NCI-H510A treated with DMSO at 0.1 percent for 48 hours (cell line): ENCODE measurements around the gene PCBP3.
"Not testable (repeated sequence)": the region's sequence is repeated elsewhere in the genome, so short reads cannot be mapped to it uniquely, and the experiment has no call there.

Source experiments
- DNase-seq: peaks from one replicate; lab custom pipeline; 2025; lab: John Stamatoyannopoulos, UW

The PCBP3 gene

DNA sequence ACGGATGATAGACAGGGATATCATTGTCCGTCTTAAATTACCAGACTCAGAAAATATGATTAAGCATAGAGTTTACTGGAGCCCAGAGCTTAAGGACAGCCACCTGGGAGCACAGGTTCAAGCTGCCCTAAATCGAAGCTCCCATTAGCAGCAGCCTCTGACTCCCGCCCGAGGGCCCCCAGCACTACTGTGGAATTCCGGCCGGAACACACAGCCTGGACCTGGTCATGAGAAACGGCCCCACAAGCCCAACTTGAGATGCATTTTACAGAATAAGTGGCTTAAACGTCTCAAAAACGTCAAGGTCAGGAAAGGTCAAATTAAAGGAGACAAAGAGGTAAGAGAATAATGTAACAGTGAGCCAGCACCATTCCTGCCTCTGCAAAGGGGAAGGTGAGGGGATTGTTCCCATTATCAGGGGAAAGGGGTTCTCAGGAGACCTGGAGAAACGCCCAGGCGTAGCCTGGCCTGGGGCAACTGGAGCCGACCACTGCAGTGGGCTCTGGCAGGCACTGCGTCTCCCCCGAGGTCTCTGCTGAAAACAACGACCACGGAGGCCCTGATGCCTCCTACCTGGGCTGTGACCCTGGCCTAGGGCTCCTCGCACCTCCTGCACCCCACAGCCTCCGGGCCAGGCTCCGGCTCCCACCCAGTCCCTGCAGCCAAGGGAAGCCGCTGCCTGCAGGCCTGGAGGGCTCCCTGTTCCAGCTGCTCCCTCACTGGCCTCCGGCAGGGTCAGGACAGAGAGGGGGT, 326.6 kb downstream of the PCBP3 start:
- no peak for DNase-seq

DNA sequence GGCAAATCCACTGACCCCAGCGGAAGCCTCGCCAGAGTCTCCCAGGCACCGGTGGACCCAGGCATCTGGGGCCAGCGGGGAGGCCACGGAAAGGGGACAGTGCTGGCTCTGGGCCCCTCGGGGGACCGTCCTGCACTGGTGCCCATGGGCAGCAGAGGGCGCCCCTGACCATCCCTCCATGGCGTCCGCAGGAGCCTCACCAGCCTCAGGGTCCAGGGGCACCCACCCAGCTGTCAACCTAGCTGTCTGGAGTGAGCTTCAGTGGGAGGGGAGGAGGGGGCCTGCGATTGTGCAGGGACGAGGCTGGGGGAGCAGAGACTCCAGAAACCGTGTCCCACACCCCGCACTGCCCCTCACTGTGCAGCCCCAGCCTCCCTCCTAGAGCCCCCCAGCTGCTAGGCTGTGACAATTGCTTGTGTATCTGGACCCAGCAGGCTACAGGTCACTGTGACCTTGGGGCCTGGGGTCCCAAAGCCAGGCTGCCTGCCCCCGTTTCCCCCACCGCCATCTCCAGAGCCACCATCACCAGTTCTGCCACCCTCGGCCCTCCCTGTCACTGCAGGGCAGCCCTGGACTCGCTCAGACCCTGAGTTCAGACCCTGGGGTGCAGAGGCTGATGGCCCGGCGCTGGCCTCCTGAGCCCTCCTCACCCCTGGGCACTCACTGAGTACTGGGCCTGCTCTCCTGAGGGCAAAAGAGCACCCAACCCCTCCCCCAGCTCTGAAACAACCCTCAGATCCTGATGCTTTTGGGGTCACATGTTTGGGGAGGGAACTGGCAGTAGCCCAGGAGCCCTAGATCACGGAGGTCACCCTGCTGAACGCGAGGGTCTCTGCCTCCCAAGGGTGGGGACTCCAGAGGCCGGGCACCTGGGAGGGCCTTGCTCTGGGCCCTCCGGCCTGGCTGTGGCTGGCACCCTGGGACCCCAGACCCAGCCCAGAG, 327.4 kb downstream of the PCBP3 start:
- DNase-seq, result no peak

GRCh38 chr21:45971616-45972352, 328.3 kb downstream of the PCBP3 start:
- DNase-seq, result no peak

DNA sequence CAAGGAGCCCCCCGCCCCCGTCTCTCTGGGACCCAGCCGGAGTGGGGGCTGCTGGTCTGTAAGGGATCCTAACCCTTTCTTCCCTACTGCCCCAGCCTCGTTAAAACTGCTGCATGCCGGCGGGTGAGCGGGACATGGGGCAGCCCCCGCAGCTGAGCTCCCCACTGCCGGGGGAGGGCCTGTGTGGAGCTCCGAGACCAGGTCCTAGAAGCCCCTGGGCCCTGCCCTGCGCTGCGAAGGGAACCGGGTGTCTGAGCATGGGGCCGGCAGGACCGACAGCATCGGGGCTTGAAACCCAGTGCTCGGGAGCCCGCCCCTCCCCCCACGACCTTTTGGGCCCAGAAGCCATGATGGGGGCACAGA, 328.8 kb downstream of the PCBP3 start:
- DNase-seq, result no peak

GRCh38 chr21:45972716-45973474, 329.4 kb downstream of the PCBP3 start:
- DNase-seq, result no peak

GRCh38 chr21:45973475-45974072, 330.0 kb downstream of the PCBP3 start:
- DNase-seq, result peak; percentile 12

GRCh38 chr21:45974073-45975019, 330.8 kb downstream of the PCBP3 start:
- DNase-seq, result no peak

DNA sequence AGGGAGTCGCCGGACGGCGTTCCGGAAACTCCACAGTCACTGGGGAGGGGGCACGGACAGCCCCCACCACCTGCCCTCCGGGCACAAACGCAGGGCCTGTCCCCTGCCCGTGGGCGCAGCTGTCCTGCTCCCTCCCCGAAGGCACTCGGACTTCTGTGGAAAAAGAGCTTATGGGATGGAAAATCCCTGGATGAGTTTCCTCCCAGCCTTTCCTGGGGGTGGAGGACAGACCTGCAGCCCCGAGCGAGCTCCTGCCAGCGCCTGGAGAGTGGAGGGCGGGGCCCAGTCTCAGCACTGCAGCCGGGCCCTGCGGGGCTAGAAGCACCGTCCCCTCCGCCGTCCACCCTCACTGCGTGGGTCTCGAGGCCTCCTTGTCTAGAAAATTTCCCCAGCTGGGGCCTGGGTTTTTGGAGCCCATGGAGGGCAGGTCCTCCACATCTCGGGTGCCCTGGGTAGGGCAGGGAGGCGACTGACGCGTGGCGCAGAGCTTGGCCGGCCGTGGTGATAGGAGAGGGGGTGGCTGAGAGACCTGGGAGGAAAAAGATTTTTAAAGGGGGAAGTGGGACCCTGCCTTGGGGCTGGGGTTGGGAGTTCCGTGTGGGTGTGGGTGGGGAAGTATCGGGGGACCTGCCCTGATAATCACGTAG, 331.6 kb downstream of the PCBP3 start:
- DNase-seq, result no peak

DNA sequence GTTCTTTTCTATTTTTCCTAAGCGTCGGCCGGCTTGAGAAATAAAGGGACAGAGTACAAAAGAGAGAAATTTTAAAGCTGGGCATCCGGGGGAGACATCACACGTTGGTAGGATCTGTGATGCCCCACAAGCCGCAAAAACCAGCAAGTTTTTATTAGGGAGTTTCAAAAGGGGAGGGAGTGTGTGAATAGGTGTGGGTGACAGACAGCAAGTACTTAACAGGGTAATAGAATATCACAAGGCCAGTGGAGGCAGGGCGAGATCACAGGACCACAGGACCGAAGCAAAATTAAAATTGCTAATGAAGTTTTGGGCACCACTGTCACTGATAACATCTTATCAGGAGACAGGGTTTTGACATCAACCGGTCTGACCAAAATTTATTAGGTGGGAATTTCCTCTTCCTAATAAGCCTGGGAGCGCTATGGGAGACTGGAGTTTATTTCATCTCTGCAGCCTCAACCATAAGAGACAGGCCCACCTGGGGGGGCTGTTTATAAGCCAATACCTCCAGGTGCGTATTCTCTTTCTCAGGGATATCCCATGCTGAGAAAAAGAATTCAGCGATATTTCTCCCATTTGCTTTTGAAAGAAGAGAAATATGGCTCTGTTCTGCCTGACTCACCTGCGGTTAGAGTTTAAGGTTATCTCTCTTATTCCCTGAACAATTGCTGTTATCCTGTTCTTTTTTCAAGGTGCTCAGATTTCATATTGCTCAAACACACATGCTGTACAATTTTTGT, 332.3 kb downstream of the PCBP3 start:
- not testable (repeated sequence) for DNase-seq

- no peak for DNase-seq
Observed at GRCh38 chr21:45976701-45977311, 333.3 kb downstream of the PCBP3 start.

- DNase-seq, result no peak
Observed at GRCh38 chr21:45977396-45977795, 333.9 kb downstream of the PCBP3 start.

- DNase-seq, result no peak
Observed at GRCh38 chr21:45979141-45979631, 335.7 kb downstream of the PCBP3 start.

GRCh38 chr21:45979651-45980050, 336.1 kb downstream of the PCBP3 start:
- DNase-seq, result no peak

- DNase-seq, result no peak
Observed at GRCh38 chr21:45980271-45980670, 336.7 kb downstream of the PCBP3 start.

GRCh38 chr21:45980697-45981096, 337.2 kb downstream of the PCBP3 start:
- no peak for DNase-seq

DNA sequence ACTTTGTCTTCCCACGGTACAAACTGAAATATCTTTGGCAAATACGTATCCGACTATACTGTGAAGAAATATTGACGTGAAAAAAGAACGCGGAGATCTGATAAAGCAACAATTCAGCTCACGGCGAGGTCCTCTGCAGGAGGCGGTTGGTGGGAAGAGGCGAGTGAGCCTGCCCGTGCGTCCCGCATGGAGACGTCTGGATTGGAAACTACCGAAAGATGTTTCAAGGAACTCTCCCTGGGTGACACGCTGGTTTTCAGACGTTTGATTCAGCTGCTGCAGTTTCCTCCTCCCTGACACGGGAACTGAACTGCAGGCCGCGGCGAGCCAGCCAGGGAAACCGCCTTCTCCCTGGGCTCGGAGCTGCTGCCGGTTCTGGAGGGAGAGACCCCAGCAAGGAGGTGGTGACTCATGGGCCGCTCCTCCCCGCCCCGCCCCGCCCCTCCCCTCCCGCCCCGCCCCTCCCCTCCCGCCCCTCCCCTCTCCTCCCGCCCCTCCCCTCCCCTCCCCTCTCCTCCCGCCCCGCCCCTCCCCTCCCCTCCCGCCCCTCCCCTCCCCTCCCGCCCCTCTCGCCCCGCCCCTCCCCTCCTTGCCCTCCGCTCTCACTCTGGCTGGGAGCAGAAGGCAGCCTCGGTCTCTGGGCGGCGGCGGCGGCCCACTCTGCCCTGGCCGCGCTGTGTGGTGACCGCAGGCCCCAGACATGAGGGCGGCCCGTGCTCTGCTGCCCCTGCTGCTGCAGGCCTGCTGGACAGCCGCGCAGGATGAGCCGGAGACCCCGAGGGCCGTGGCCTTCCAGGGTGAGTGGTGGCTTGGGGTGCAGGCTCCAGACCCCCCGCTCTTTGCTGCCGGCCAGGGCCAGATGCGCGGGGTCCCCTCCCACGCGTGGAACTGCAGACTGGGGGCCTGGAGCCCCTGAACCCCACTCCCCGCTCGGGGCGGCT, 337.9 kb downstream of the PCBP3 start, which contains the start of gene COL6A1:
TSS of gene COL6A1 (plus strand) at position 620 of the 941 bp plus-strand sequence. CDS start at position 701, 81 bp downstream.
- peak; percentile 23 for DNase-seq
